ENCODE results near the gene CEACAM21. TPM values are rescaled to one million over a fixed set of nuclear protein-coding genes. Genes with fewer than 3 reads are reported as not detected.
A peak's percentile ranks its signal among the peaks of the same experiment; 100 is the strongest.

CEACAM21 gene
- total RNA-seq, 2 experiments from 2014 or later = 36.5 to 37.5 TPM

DNA sequence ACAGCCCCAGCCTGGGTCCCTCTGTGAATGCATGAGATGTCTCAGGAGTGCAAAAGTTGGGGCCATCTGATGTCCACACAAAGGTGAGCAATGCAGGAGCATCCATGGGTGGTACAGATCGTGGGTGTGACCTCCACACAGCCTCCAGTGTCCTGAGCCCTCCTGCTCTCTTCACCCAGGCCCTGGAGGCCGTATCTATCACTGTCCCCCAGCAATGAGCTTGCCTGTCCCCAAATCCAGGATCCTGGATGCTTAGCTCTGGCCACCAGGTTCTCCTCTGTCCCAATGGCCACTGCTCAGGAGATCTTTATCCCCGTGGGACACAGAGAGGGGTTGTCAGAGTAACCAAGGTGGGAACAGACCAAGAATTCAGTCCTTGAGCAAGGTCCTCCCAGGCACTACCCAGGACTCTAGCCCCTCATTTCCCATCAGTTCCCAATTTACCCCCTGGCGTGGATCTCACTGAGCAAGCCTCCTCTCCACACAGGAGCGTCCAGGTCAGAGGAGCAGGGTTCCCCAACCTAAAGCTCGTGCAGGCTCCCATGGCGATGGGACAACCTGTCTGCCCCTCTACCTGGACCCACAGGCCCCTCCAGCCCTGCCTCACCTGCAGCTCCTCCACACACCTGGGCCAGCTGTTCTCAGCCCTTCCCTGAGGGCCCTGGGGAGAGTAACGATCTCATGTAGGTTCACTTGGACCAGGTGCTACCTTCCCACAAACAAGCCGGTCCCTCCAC is 11.3 kb downstream of the CEACAM21 start:
- Mint-ChIP-seq H3K9me3 (peaks cover 10% of the 10 kb centered on the region), H3K27ac (no peak overlapping the region), H3K36me3 (peaks cover 18% of the 10 kb centered on the region), H3K4me1 (no peaks in the 10 kb centered on the region), H3K4me3 (no peak overlapping the region), H3K27me3 (peaks cover 1% of the 10 kb centered on the region)
- DNase-seq = no peak

DNA sequence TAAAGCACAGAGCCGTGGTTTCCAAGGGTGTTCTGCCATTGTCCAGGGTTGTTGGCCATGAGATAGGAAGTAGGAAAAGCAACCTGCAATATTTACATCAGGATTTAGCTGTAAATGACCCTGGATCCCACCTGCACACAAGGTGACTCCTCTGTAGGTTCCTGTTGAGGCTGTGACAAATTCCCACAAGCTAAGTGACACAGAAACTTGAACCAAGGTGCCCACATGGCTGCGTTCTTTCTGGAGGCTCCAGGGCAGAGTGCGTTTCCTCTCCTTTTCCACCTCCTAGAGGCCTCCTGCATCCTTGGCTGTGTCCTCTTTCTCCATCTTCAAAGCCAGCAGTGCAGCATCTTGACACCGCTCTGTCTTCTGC is 11.9 kb downstream of the CEACAM21 start:
- H3K27me3 Mint-ChIP-seq = peaks cover 4% of the 10 kb centered on the region
- H3K9me3 Mint-ChIP-seq = peaks cover 8% of the 10 kb centered on the region
- H3K4me3 Mint-ChIP-seq = no peak overlapping the region
- DNase-seq = no peak
- peak overlapping the region; percentile 44 for H3K27ac Mint-ChIP-seq
- H3K4me1 Mint-ChIP-seq = no peaks in the 10 kb centered on the region
- H3K36me3 Mint-ChIP-seq = peaks cover 12% of the 10 kb centered on the region

DNA sequence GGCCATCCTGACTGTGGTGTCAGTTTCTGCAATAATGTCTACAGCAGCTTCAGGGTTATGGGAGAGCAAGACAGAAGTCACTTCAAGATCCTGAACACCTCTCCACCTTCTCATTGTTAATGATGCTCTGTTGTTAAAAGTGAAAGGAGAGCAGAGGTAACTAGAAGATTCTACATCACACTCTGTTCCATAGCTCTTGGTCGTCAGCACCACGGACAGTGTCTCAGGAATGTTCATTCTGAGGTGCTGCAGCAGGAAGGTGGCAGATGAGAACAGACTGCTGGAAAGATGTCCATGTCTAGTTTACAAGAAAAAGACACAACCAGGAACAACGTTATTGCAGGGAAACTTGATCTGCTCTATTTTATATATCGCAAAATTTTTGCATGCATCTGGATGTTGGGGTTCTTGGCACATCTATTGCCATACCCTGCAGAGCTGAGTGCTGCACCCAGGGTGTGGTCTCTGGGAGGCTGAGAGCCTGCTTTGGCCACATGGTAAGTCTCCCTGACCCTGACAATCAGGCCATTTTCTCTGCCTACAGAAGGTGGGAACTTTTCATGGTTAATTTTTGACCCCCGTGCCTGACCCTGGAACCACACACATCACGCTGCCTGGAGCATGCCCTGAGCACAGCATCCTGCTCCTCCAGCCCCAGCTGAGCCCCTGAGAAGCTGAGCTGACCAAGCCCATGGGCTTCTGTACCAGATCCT is 12.7 kb downstream of the CEACAM21 start:
- no peaks in the 10 kb centered on the region for H3K9me3 Mint-ChIP-seq
- no peak overlapping the region for H3K27ac Mint-ChIP-seq
- peaks cover 4% of the 10 kb centered on the region for H3K36me3 Mint-ChIP-seq
- H3K4me1 Mint-ChIP-seq = no peaks in the 10 kb centered on the region
- H3K4me3 Mint-ChIP-seq = no peak overlapping the region
- H3K27me3 Mint-ChIP-seq = peaks cover 4% of the 10 kb centered on the region
- DNase-seq = no peak

DNA sequence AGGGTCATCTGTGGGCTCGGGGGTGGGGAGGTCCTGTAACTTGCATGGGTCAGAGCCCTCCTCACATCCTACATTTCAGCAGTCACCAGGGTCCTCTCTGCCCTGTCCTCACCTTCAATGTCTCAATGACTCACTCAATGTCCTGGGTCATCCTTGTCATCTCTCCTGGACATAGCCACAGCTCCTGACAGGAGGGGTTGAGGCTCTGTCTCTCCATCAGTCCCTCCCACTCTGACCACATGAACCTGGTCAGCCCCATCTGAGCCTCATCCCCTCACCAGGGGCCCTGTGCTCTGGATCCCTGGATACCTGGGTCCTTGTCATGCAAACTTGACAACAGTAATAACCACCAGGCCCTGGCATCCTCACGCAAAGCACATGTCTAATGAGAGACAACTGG is 13.4 kb downstream of the CEACAM21 start:
- no peaks in the 10 kb centered on the region for H3K36me3 Mint-ChIP-seq
- H3K4me3 Mint-ChIP-seq = no peak overlapping the region
- no peak for DNase-seq
- H3K9me3 Mint-ChIP-seq = no peaks in the 10 kb centered on the region
- no peak overlapping the region for H3K27ac Mint-ChIP-seq
- H3K27me3 Mint-ChIP-seq = peaks cover 4% of the 10 kb centered on the region
- no peaks in the 10 kb centered on the region for H3K4me1 Mint-ChIP-seq

DNA sequence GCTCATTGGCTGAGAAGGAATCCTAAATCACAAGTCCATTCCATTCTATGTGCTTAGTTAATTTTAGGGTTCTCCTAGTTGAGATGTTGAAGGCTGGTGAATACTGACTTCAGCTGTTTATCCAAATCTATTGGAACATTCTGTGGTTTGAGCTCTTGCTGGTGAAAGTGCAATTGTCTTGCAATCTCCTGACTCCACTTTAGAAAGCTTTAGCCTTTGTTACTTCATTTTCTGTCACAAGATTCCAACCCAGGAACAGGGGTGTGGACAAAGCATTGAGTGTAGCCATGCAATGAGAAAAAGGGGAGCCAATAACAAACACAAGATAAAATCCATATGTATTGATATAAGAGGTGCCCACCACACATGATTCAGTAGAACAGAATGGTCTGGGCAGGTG is 15.0 kb downstream of the CEACAM21 start:
- H3K27me3 Mint-ChIP-seq = peaks cover 14% of the 10 kb centered on the region
- no peaks in the 10 kb centered on the region for H3K36me3 Mint-ChIP-seq
- no peak overlapping the region for H3K27ac Mint-ChIP-seq
- H3K9me3 Mint-ChIP-seq = no peaks in the 10 kb centered on the region
- no peak overlapping the region for H3K4me3 Mint-ChIP-seq
- no peak for DNase-seq
- peaks cover 9% of the 10 kb centered on the region for H3K4me1 Mint-ChIP-seq

DNA sequence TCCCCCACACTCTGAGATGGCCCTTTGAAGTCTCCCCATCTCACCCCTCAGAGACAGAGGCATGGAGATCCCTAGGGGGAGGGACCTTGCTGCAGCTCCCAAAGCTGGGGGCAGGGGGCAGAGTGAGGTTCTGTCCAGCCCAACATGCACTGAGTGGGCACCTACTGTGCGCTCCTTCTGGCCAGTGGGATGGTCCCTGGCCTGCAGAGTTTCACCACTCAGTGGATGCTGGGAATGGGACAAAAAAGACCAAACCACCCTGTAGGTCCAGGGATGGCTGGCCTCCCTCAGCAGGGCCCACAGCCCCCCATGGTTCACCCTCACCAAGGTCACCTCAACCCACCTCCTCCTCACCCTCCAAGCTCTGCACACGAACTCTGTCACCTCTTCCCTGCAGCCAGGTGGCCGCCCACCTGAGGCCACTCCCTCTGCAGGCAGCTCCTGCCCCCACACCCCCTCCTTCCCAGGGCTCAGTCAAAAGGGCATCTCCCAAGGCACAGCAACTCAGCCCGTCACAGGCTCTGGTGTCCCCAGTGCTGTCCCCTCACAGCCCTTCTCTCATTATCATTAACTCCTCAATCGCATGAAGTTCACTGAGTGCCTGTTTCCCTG is 16.1 kb downstream of the CEACAM21 start:
- Mint-ChIP-seq H3K27me3 (peaks cover 23% of the 10 kb centered on the region), H3K27ac (no peak overlapping the region), H3K4me1 (peaks cover 9% of the 10 kb centered on the region)

DNA sequence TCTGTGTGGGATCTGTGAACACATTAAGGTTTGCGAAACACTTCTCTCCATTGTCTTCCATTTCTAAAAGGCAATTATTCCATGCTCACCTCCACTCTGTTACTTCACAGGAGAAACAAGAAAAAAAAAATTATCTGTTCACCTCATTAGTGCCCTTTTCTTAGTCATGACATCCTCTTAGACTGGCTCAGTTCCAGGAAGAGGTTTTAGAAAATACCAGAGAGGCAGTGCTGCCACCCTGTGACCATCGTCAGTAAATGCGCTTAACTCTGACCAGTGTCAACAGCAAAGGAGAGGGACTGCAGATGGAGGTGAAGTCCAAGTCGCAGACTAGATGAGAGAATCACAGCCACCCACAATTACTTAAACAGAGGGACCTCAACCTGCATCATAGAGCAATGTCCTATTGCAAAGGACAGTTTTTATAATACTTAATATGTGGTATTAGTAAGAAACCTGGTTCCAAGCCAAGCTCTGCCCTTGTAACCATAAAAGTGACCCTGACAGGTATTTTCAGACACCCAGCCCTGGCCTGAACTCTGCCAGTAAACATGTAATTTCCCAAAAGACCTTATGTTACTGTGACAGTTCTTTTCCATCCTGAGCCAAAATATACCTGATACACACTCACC is 19.4 kb downstream of the CEACAM21 start:
- DNase-seq = peak; percentile 66
- Mint-ChIP-seq H3K4me3 (no peak overlapping the region), H3K9me3 (no peaks in the 10 kb centered on the region), H3K36me3 (no peaks in the 10 kb centered on the region), H3K4me1 (peaks cover 14% of the 10 kb centered on the region), H3K27me3 (peaks cover 28% of the 10 kb centered on the region), H3K27ac (no peak overlapping the region)

More for the DNA sequence above, 16.1 kb downstream of the CEACAM21 start:
- Mint-ChIP-seq H3K4me3 (no peak overlapping the region), H3K9me3 (no peaks in the 10 kb centered on the region), H3K36me3 (no peaks in the 10 kb centered on the region)
- DNase-seq = no peak

DNA sequence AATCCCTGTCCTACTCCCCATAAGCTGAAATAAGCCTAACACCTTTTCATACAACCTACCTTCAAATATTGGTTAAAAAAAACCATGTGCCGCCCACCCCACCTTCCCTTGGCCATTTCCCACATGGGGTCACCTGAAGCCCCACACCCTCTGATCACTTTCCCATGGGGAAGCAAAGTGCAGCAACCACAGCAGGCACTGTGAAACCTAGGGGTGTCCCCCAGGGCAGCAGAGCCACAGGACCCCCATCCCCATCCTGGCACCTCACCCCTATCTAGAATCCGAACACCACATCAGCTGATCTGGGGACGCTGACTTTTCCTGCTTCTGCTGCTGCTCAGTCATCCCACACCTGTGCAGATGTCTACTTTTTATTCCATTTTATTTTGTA is 19.9 kb downstream of the CEACAM21 start:
- H3K4me3 Mint-ChIP-seq = no peak overlapping the region
- no peak overlapping the region for H3K27ac Mint-ChIP-seq
- H3K36me3 Mint-ChIP-seq = no peaks in the 10 kb centered on the region
- peaks cover 28% of the 10 kb centered on the region for H3K27me3 Mint-ChIP-seq
- DNase-seq = no peak
- H3K4me1 Mint-ChIP-seq = peaks cover 14% of the 10 kb centered on the region
- H3K9me3 Mint-ChIP-seq = no peaks in the 10 kb centered on the region

DNA sequence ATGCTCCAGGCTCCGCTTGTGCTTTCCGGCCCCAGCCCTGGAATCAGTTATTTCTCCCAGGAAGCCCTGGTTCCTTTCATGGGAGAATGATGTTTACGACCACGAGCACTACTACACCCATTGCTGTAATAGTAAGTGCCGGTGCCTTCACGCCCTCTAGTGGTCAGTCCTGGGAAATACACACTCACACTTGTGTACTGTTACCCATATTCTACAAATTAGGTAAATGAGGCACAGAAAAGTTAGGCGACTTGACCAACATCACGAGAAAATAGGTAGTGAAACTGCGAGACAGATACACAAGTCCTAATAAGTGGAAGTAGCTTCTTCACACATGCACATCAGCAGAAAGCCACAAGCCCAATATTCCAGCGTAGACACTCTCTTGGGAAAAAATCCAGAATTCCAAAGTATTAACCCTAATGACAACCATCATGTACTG is 21.7 kb downstream of the CEACAM21 start:
- H3K36me3 Mint-ChIP-seq = no peaks in the 10 kb centered on the region

DNA sequence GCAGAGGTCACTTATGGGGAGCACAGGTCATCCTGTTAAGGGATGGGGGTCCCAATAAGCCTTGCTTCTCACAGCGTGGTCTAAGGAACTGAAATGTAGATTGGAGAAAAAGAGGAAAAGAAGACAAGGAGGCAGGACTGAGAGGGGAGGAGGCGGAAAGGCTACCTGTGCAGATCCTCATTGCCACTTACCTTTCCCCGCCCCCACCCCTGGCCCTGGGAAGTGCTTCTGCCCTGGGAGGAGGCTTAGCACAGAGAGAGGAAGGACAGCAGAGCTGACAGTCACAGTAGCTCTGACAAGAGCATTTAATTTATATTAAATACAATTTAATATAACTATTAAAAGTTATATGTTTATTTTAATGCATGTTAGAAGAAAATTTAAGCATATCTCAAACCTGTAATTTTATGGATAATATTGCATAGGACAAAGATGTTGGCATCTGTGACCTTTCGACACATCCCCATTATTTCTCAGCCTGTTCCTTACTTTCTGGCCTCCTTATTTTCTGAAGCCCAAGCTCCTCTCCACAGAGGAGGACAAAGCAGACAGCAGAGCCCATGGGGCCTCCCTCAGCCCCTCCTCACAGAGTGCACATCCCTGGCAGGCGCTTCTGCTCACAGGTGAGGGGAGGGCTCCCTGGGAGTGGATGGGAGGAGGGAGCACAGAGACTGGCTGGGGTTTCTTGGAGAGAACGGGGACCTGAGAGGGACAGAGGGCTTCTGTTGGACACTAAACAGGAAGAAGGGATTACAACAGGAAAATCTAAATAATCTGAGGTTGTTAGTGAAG is 23.4 kb downstream of the CEACAM21 start:
- H3K36me3 Mint-ChIP-seq = no peaks in the 10 kb centered on the region
- DNase-seq = no peak
- no peak overlapping the region for H3K4me3 Mint-ChIP-seq
- no peak overlapping the region for H3K27ac Mint-ChIP-seq
- H3K9me3 Mint-ChIP-seq = no peaks in the 10 kb centered on the region
- H3K27me3 Mint-ChIP-seq = peaks cover 24% of the 10 kb centered on the region
- peaks cover 14% of the 10 kb centered on the region for H3K4me1 Mint-ChIP-seq

More for the DNA sequence above, 21.7 kb downstream of the CEACAM21 start:
- Mint-ChIP-seq H3K27ac (no peak overlapping the region), H3K27me3 (peaks cover 24% of the 10 kb centered on the region), H3K4me3 (no peak overlapping the region), H3K4me1 (peaks cover 14% of the 10 kb centered on the region), H3K9me3 (no peaks in the 10 kb centered on the region)
- peak; percentile 60 for DNase-seq

DNA sequence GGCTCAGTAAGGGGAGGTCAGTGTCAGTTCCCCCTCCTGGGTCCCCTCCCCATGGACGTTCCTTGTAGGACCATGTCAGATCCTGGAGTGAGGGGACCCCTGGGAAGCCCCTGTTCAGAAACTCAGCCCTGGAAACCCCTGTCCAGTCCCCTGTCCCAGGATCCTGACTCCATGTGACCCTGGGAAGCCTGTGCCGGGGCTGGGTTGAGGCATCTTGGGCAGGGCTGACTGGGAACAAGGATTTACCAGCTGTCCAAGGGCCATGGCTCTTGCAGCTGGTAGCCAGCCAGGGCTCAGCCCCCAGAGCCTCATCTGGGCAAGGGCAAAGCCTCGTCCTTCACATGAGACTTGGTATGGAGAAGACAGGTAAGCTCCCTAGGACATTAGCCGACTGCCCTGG is 25.8 kb downstream of the CEACAM21 start:
- Mint-ChIP-seq H3K27me3 (peaks cover 6% of the 10 kb centered on the region), H3K36me3 (no peaks in the 10 kb centered on the region), H3K4me1 (peaks cover 5% of the 10 kb centered on the region), H3K27ac (no peak overlapping the region), H3K9me3 (no peaks in the 10 kb centered on the region), H3K4me3 (no peak overlapping the region)
- no peak for DNase-seq

DNA sequence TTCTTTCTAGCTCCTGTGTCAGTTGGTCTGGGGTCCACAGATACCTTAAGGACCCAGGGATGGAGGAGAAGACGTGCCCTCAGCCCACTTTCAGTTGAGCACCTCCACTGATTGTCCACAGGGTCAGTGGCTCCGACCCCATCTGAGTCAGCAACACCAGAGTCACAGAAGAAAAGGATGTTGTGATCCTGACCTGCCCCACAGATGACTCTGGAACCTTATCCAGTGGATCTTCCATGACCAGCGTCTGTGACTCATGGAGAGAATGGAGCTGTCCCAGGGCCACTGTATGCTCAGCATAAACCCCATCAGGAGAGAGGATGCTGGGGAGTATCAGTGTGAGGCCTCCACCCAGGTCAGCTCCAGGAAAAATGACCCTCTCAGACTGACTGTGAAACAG is 28.9 kb downstream of the CEACAM21 start:
- Mint-ChIP-seq H3K27ac (no peak overlapping the region), H3K4me1 (no peaks in the 10 kb centered on the region), H3K36me3 (no peaks in the 10 kb centered on the region), H3K27me3 (peaks cover 3% of the 10 kb centered on the region), H3K4me3 (no peak overlapping the region), H3K9me3 (no peaks in the 10 kb centered on the region)
- no peak for DNase-seq

DNA sequence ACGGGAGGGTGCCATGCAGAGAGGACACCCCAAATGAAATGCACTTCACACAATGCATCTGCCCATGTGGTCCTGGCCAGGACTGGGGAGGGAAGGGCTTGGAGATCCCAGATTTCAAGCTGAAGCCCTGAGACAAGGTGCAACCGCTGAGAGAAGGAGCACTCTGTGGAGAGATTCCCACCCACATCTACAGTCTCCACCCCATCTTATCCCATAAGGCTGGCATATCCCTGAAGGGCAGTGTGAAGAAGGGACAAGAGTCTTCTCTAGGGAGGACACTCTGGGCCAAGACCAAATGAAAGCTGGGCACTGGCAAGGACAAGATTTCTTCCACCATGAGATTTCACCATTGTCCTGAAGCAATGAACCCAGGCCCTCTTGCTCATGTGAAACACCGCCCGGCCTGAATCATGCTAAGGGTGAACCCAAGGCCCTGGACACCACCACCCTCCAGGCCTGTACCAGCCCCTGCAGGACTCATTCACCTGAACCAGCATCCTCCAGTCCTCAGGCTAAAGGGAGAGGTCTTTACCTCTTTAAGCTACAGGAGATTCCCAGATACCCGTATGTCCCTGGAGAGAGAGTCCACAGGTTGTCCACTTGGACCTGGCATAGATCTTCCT is 30.4 kb downstream of the CEACAM21 start:
- DNase-seq = no peak
- Mint-ChIP-seq H3K9me3 (no peaks in the 10 kb centered on the region), H3K36me3 (no peaks in the 10 kb centered on the region), H3K27me3 (peaks cover 7% of the 10 kb centered on the region), H3K4me3 (no peak overlapping the region), H3K4me1 (no peaks in the 10 kb centered on the region), H3K27ac (no peak overlapping the region)

DNA sequence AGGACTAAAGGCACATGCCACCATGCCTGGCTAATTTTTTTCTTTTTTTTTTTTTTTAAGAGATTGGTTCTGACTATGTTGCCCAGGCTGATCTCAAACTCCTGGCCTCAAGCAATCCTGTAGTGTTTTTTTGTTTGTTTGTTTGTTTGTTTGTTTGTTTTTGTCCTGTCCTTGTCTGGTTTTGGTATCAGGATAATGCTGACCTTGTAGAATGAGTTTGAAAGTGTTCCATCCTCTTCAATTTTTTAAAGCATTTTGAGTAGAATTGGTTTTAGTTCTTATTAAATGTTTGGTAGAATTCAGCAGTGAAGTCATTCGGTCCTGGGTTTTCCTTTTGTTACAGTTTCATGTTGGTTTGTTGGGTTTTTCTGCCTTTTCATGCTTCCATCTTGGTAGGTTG is 31.7 kb downstream of the CEACAM21 start:
- H3K36me3 Mint-ChIP-seq = no peaks in the 10 kb centered on the region
- no peaks in the 10 kb centered on the region for H3K4me1 Mint-ChIP-seq
- no peaks in the 10 kb centered on the region for H3K9me3 Mint-ChIP-seq
- H3K27me3 Mint-ChIP-seq = peaks cover 11% of the 10 kb centered on the region
- DNase-seq = no peak
- no peak overlapping the region for H3K27ac Mint-ChIP-seq
- no peak overlapping the region for H3K4me3 Mint-ChIP-seq
